Caco-2 (cell line): ENCODE results near the gene ADARB2. TPM values are rescaled to one million over a fixed set of nuclear protein-coding genes. Genes with fewer than 3 reads are reported as not detected.

Experiments used
- BruUV-seq: library from RNA; stranded (reverse); fragments of 400-500 nt; replicated peaks from 2 replicates; lab custom pipeline; 2021; lab: Mats Ljungman, UMichigan
- CTCF ChIA-PET: fragments of 300-600 bp; sonication (Branson Sonifier 250); formaldehyde crosslinking; loops from one replicate; lab custom pipeline; 2022; ENCODE audit warnings: antibody characterized with exemption; lab: Charles Lee
- POLR2A ChIA-PET: fragments of 300-600 bp; sonication (Branson Sonifier 250); formaldehyde crosslinking; loops from one replicate; lab custom pipeline; 2022; ENCODE audit warnings: antibody characterized with exemption; lab: Charles Lee
- DNase-seq, 2 experiments: peaks; one replicate each; pipeline versions ENCODE4 v3.0.0 to v3.0.0-alpha.2; 2020 to 2022
- H3K27me3 ChIP-seq: replicated peaks from 2 replicates; pipeline ENCODE4 v1.6.0; 2011; ENCODE audit warnings: low read length; ENCODE audit not compliant: control insufficient read depth, insufficient read depth
- H3K36me3 ChIP-seq: 2 replicates; pipeline ENCODE4 v1.5.1; 2011; ENCODE audit warnings: low read length; ENCODE audit not compliant: control insufficient read depth, insufficient read depth
- H3K4me1 ChIP-seq: fragments of 250-450 bp; sonication (Bioruptor Pico); 2 replicates; pipeline ENCODE4 v1.5.1; 2020; ENCODE audit warnings: mild to moderate bottlenecking
- H3K4me3 ChIP-seq: 2 replicates; pipeline ENCODE4 v1.5.1; 2011; ENCODE audit warnings: low read depth, mild to moderate bottlenecking, control low read depth, low read length
- H3K9me3 ChIP-seq: fragments of 250-450 bp; sonication (Bioruptor Pico); 2 replicates; pipeline ENCODE4 v1.5.1; 2020; ENCODE audit warnings: mild to moderate bottlenecking, moderate library complexity
- H3K27ac Mint-ChIP-seq: one replicate; pipeline ENCODE4 v1.8.0; 2022; ENCODE audit warnings: mixed read lengths; ENCODE audit not compliant: unreplicated experiment
- H3K27me3 Mint-ChIP-seq: one replicate; pipeline ENCODE4 v1.8.0; 2022; ENCODE audit warnings: mixed read lengths; ENCODE audit not compliant: insufficient read depth, unreplicated experiment
- H3K36me3 Mint-ChIP-seq: one replicate; pipeline ENCODE4 v1.8.0; 2022; ENCODE audit warnings: mild to moderate bottlenecking, mixed read lengths; ENCODE audit not compliant: insufficient read depth, unreplicated experiment
- H3K4me1 Mint-ChIP-seq: one replicate; pipeline ENCODE4 v1.8.0; 2022; ENCODE audit warnings: low read depth, mixed read lengths; ENCODE audit not compliant: unreplicated experiment
- H3K4me3 Mint-ChIP-seq: one replicate; pipeline ENCODE4 v1.8.0; 2022; ENCODE audit warnings: mild to moderate bottlenecking, moderate library complexity, mixed read lengths; ENCODE audit not compliant: unreplicated experiment
- H3K9me3 Mint-ChIP-seq: one replicate; pipeline ENCODE4 v1.8.0; 2022; ENCODE audit warnings: mixed read lengths; ENCODE audit not compliant: unreplicated experiment
- CTCF ChIP-seq, 2 experiments: fragments of 200-600 bp in 1 of 2; IDR thresholded peaks; 1 replicate in 1 of 2; 2 replicates in 1 of 2; pipeline versions ENCODE4 v1.5.1 to v1.8.0; 2011 to 2022; ENCODE audit warnings: antibody characterized with exemption in 1 of 2, control low read depth in 1 of 2, inconsistent platforms in 1 of 2, low read depth in 1 of 2, low read length in 1 of 2, mild to moderate bottlenecking in 1 of 2, moderate library complexity in 1 of 2; ENCODE audit not compliant: insufficient read depth in 1 of 2, severe bottlenecking in 1 of 2, unreplicated experiment in 1 of 2
- intact Hi-C: fragments of 100-400 bp; cut with micrococcal nuclease; formaldehyde crosslinking; loops from one replicate; pipeline ENCODE4 v1.10.0; 2022; ENCODE audit not compliant: unreplicated experiment
- total RNA-seq: library from RNA; stranded (reverse); gene quantifications from 2 replicates; pipeline ENCODE4 v1.2.3, GENCODE V29; 2022

Gene ADARB2
- total RNA-seq, 1 experiment from 2014 or later: 0.27 TPM

GRCh38 chr10:1267148-1267547, 470.2 kb downstream of the ADARB2 start:
- Histone ChIP-seq H3K36me3 (no peaks in the 10 kb centered on the region), H3K4me1 (no peaks in the 10 kb centered on the region), H3K9me3 (no peaks in the 10 kb centered on the region), H3K4me3 (no peak overlapping the region), H3K27me3 (no peaks in the 10 kb centered on the region)
- Mint-ChIP-seq H3K4me3 (no peak overlapping the region), H3K9me3 (no peaks in the 10 kb centered on the region), H3K36me3 (no peaks in the 10 kb centered on the region), H3K27ac (no peak overlapping the region), H3K27me3 (peaks cover 19% of the 10 kb centered on the region), H3K4me1 (no peaks in the 10 kb centered on the region)
- DNase-seq: no peak
- POLR2A ChIA-PET: no interaction called here
- intact Hi-C loops: no loop called here
- CTCF ChIA-PET: no interaction called here
- no peak for TF ChIP-seq CTCF (IDR thresholded peaks at IDR 0.05; ENCODE audit: insufficient read depth in 1 of 2, low read depth in 1 of 2, low read length in 1 of 2, severe bottlenecking in 1 of 2, unreplicated experiment in 1 of 2)
- no TSS peak for BruUV-seq

- Histone ChIP-seq H3K4me1 (no peaks in the 10 kb centered on the region), H3K36me3 (no peaks in the 10 kb centered on the region), H3K9me3 (no peaks in the 10 kb centered on the region), H3K4me3 (no peak overlapping the region), H3K27me3 (no peaks in the 10 kb centered on the region)
- Mint-ChIP-seq H3K27me3 (peaks cover 19% of the 10 kb centered on the region), H3K4me1 (no peaks in the 10 kb centered on the region), H3K27ac (no peak overlapping the region), H3K36me3 (no peaks in the 10 kb centered on the region), H3K9me3 (no peaks in the 10 kb centered on the region), H3K4me3 (no peak overlapping the region)
- POLR2A ChIA-PET: interaction anchor here (0.6 kb wide), 1 partner anchor 136 kb away, joined by 3 read pairs; no protein-coding TSS in a partner anchor
- CTCF ChIA-PET: no interaction called here
- intact Hi-C loops: no loop called here
- no peak for DNase-seq
- BruUV-seq: no TSS peak
- no peak for TF ChIP-seq CTCF (IDR thresholded peaks at IDR 0.05; ENCODE audit: insufficient read depth in 1 of 2, low read depth in 1 of 2, low read length in 1 of 2, severe bottlenecking in 1 of 2, unreplicated experiment in 1 of 2)
Observed at GRCh38 chr10:1266033-1266802, 471.1 kb downstream of the ADARB2 start.

- CTCF ChIA-PET: interaction anchor here (0.6 kb wide), 1 partner anchor 17 kb away, joined by 3 read pairs; no protein-coding TSS in a partner anchor
- Mint-ChIP-seq H3K4me1 (no peaks in the 10 kb centered on the region), H3K27ac (no peak overlapping the region), H3K9me3 (no peaks in the 10 kb centered on the region), H3K27me3 (peaks cover 21% of the 10 kb centered on the region), H3K36me3 (no peaks in the 10 kb centered on the region), H3K4me3 (no peak overlapping the region)
- no TSS peak for BruUV-seq
- no peaks in the 10 kb centered on the region for H3K27me3 ChIP-seq
- no peak for DNase-seq
- no peaks in the 10 kb centered on the region for H3K4me1 ChIP-seq
- POLR2A ChIA-PET: no interaction called here
- no peaks in the 10 kb centered on the region for H3K9me3 ChIP-seq
- no peak overlapping the region for H3K4me3 ChIP-seq
- TF ChIP-seq CTCF (IDR thresholded peaks at IDR 0.05; ENCODE audit: insufficient read depth in 1 of 2, low read depth in 1 of 2, low read length in 1 of 2, severe bottlenecking in 1 of 2, unreplicated experiment in 1 of 2): no peak
- intact Hi-C loops: no loop called here
- no peaks in the 10 kb centered on the region for H3K36me3 ChIP-seq
Observed at GRCh38 chr10:1264001-1264400, 473.3 kb downstream of the ADARB2 start.
